H1 (cell line): ENCODE results near the gene ILK. TPM values are rescaled to one million over a fixed set of nuclear protein-coding genes. Genes with fewer than 3 reads are reported as not detected.

Experiments used
- ATF2 ChIP-seq: IDR thresholded peaks from 2 replicates; pipeline ENCODE4 v1.6.1; 2012; ENCODE audit warnings: low read length, inconsistent platforms
- TCF12 ChIP-seq: IDR thresholded peaks from 2 replicates; pipeline ENCODE4 v1.6.1; 2011; ENCODE audit warnings: low read depth, mild to moderate bottlenecking, low read length
- polyA plus RNA-seq, 7 experiments: library from polyadenylated mRNA; depleted of rRNA in 3 of 7; stranded (reverse) in 5 of 7; unstranded in 2 of 7; fragments of >200 nt in 5 of 7; fragments of 200-250 nt in 2 of 7; gene quantifications; 1 replicate in 5 of 7; 2 replicates in 1 of 7; 4 replicates in 1 of 7; pipeline versions ENCODE4 v1.2.1 to v1.2.3, GENCODE V29; 2011 to 2013; ENCODE audit warnings: missing spikeins in 2 of 7, mixed read lengths in 2 of 7
- total RNA-seq: library from RNA; stranded (reverse); fragmentation: NEBNext Ultra II Directional; extraction: Animal tissue kit (Norgen Biotek cat#: 25700); gene quantifications from 2 replicates; pipeline ENCODE4 v1.2.1, GENCODE V29; 2021

The ILK gene
- total and polyA plus RNA-seq, 2 of the 8 experiments (the other 6 are each of a cell fraction or from before 2014, with no cell fraction given) = 91.4 to 132 TPM

GRCh38 chr11:6648501-6648900 lies 44.9 kb downstream of the ILK start (continued):
- no peak for TF ChIP-seq ATF2
- TF ChIP-seq TCF12 = no peak
